PC-9 (cell line): ENCODE results near the gene DNM3. TPM values are rescaled to one million over a fixed set of nuclear protein-coding genes. Genes with fewer than 3 reads are reported as not detected.

Source experiments
- BruUV-seq: library from RNA; stranded (reverse); fragments of 400-500 nt; replicated peaks from 2 replicates; lab custom pipeline; 2021; lab: Mats Ljungman, UMichigan
- CTCF ChIA-PET: fragments of 300-600 bp; sonication (Branson Sonifier 250); formaldehyde crosslinking; loops from one replicate; lab custom pipeline; 2022; ENCODE audit warnings: antibody characterized with exemption; lab: Charles Lee
- POLR2A ChIA-PET: fragments of 300-600 bp; sonication (Branson Sonifier 250); formaldehyde crosslinking; loops from one replicate; lab custom pipeline; 2022; ENCODE audit warnings: antibody characterized with exemption; ENCODE audit not compliant: unreplicated experiment; lab: Charles Lee
- DNase-seq, 2 experiments: peaks; one replicate each; pipeline versions ENCODE4 v3.0.0 to v3.0.0-alpha.2; 2015 to 2022; ENCODE audit warnings: mixed read lengths in 1 of 2
- H2AFZ ChIP-seq: fragments of 200-600 bp; sonication (generic); 2 replicates; pipeline ENCODE4 v1.8.1; 2017; ENCODE audit warnings: antibody characterized with exemption
- H3F3A ChIP-seq: fragments of 200-600 bp; sonication (generic); 2 replicates; pipeline ENCODE4 v1.8.1; 2017; ENCODE audit warnings: antibody characterized with exemption, mild to moderate bottlenecking, low read depth; ENCODE audit not compliant: insufficient read depth
- H3K27ac ChIP-seq: fragments of 200-600 bp; sonication (generic); 2 replicates; pipeline ENCODE4 v1.6.1; 2016; ENCODE audit warnings: mixed run types
- H3K27me3 ChIP-seq: fragments of 200-600 bp; sonication (generic); 2 replicates; pipeline ENCODE4 v1.6.1; 2016; ENCODE audit warnings: low read depth, mixed run types; ENCODE audit not compliant: insufficient read depth
- H3K36me3 ChIP-seq: fragments of 200-600 bp; sonication (generic); 2 replicates; pipeline ENCODE4 v1.6.1; 2016; ENCODE audit warnings: low read depth, mixed run types
- H3K4me1 ChIP-seq: fragments of 200-600 bp; sonication (generic); replicated peaks from 2 replicates; pipeline ENCODE4 v1.6.1; 2016; ENCODE audit warnings: mixed run types; ENCODE audit not compliant: insufficient read depth
- H3K4me2 ChIP-seq: fragments of 200-600 bp; sonication (generic); 2 replicates; pipeline ENCODE4 v1.6.1; 2017; ENCODE audit warnings: mixed run types
- H3K4me3 ChIP-seq: fragments of 200-600 bp; sonication (generic); 2 replicates; pipeline ENCODE4 v1.6.1; 2016; ENCODE audit warnings: mixed run types
- H3K79me2 ChIP-seq: fragments of 200-600 bp; sonication (generic); 2 replicates; pipeline ENCODE4 v1.6.1; 2017; ENCODE audit warnings: low read depth, mixed run types
- H3K9me2 ChIP-seq: fragments of 200-600 bp; sonication (generic); 2 replicates; pipeline ENCODE4 v1.8.1; 2017; ENCODE audit warnings: mild to moderate bottlenecking; ENCODE audit not compliant: insufficient read depth
- H3K9me3 ChIP-seq: fragments of 200-600 bp; sonication (generic); 2 replicates; pipeline ENCODE4 v1.8.1; 2016; ENCODE audit warnings: low read depth; ENCODE audit not compliant: insufficient read depth
- H4K20me1 ChIP-seq: fragments of 200-600 bp; sonication (generic); 2 replicates; pipeline ENCODE4 v1.8.1; 2017; ENCODE audit not compliant: insufficient read depth
- CTCF ChIP-seq: fragments of 200-600 bp; sonication (generic); conservative IDR thresholded peaks from 2 replicates; pipeline ENCODE4 v1.6.1; 2017; ENCODE audit warnings: mixed run types, antibody characterized with exemption, mild to moderate bottlenecking, moderate library complexity
- EZH2 ChIP-seq: fragments of 200-600 bp; sonication (generic); IDR thresholded peaks from 2 replicates; pipeline ENCODE4 v1.8.0; 2017; ENCODE audit warnings: antibody characterized with exemption, low read depth
- intact Hi-C: fragments of 100-400 bp; cut with micrococcal nuclease; formaldehyde crosslinking; loops from one replicate; pipeline ENCODE4 v1.10.0; 2022; ENCODE audit not compliant: unreplicated experiment
- total RNA-seq: library from RNA; stranded (reverse); gene quantifications from 2 replicates; pipeline ENCODE4 v1.2.3, GENCODE V29; 2021

Gene DNM3
- total RNA-seq, 1 experiment from 2014 or later, result 1.7 TPM

GRCh38 chr1:172109359-172109758, 268.1 kb downstream of the DNM3 start:
- no peaks in the 10 kb centered on the region for H3K36me3 ChIP-seq
- no peak for TF ChIP-seq CTCF
- no peak for TF ChIP-seq EZH2
- BruUV-seq, result no TSS peak
- ChIA-PET POLR2A (no interaction called here), CTCF (no interaction called here)
- no peaks in the 10 kb centered on the region for H3F3A ChIP-seq
- no peaks in the 10 kb centered on the region for H3K9me2 ChIP-seq
- intact Hi-C loops, result no loop called here
- H3K79me2 ChIP-seq, result no peaks in the 10 kb centered on the region
- H3K4me3 ChIP-seq, result no peak overlapping the region
- no peaks in the 10 kb centered on the region for H3K27me3 ChIP-seq
- no peak overlapping the region for H3K27ac ChIP-seq
- no peaks in the 10 kb centered on the region for H4K20me1 ChIP-seq
- no peaks in the 10 kb centered on the region for H3K4me1 ChIP-seq
- H3K9me3 ChIP-seq, result no peaks in the 10 kb centered on the region; the same call in 1 of the 2 replicates
- no peak for DNase-seq
- H3K4me2 ChIP-seq, result no peak overlapping the region
- H2AFZ ChIP-seq, result no peak overlapping the region

- Histone ChIP-seq H3F3A (no peaks in the 10 kb centered on the region), H3K4me2 (no peak overlapping the region), H4K20me1 (no peaks in the 10 kb centered on the region), H3K4me1 (no peaks in the 10 kb centered on the region), H3K9me3 (no peaks in the 10 kb centered on the region; the same call in 1 of the 2 replicates), H3K4me3 (no peak overlapping the region), H3K79me2 (no peaks in the 10 kb centered on the region), H3K9me2 (no peaks in the 10 kb centered on the region), H3K27ac (no peak overlapping the region), H3K27me3 (no peaks in the 10 kb centered on the region), H3K36me3 (no peaks in the 10 kb centered on the region), H2AFZ (no peak overlapping the region)
- intact Hi-C loops, result no loop called here
- POLR2A ChIA-PET, result interaction anchor here (0.6 kb wide), 1 partner anchor 596 kb away, joined by 4 read pairs; no protein-coding TSS in a partner anchor
- no TSS peak for BruUV-seq
- no peak for DNase-seq
- TF ChIP-seq EZH2 (no peak), CTCF (no peak)
- CTCF ChIA-PET, result no interaction called here
Measured at GRCh38 chr1:172112576-172112975, 271.3 kb downstream of the DNM3 start.

- no peak overlapping the region for H3K4me2 ChIP-seq
- H3K36me3 ChIP-seq, result no peaks in the 10 kb centered on the region
- H2AFZ ChIP-seq, result no peak overlapping the region
- H3K79me2 ChIP-seq, result no peaks in the 10 kb centered on the region
- no peak overlapping the region for H3K27ac ChIP-seq
- H3F3A ChIP-seq, result no peaks in the 10 kb centered on the region
- intact Hi-C loops, result no loop called here
- DNase-seq, result no peak
- H4K20me1 ChIP-seq, result no peaks in the 10 kb centered on the region
- POLR2A ChIA-PET, result no interaction called here
- no TSS peak for BruUV-seq
- H3K9me2 ChIP-seq, result no peaks in the 10 kb centered on the region
- no peaks in the 10 kb centered on the region for H3K9me3 ChIP-seq
- no peak for TF ChIP-seq EZH2
- TF ChIP-seq CTCF, result no peak
- H3K27me3 ChIP-seq, result no peaks in the 10 kb centered on the region
- CTCF ChIA-PET, result no interaction called here
- no peaks in the 10 kb centered on the region for H3K4me1 ChIP-seq
- no peak overlapping the region for H3K4me3 ChIP-seq
Measured at GRCh38 chr1:172117800-172118199, 276.5 kb downstream of the DNM3 start.
